Activated T-cell treated with anti-CD3 and anti-CD28 coated beads, Interleukin-2, amount 50 U/mL, for 4 hours (primary cell): ENCODE data around the gene ABCA7. TPM values are rescaled to one million over a fixed set of nuclear protein-coding genes. Genes with fewer than 3 reads are reported as not detected.

Source experiments
- ATAC-seq, 2 donors: fragments of 200-7000 bp; cut with Tn5 transposase; one replicate each; pipeline ENCODE4 v1.10.0; 2021
- DNase-seq: peaks from one replicate; pipeline ENCODE4 v3.0.0-alpha.2; 2020
- H3K27me3 Mint-ChIP-seq: one replicate; pipeline ENCODE4 v1.8.0; 2021; ENCODE audit warnings: low read depth, mixed read lengths
- H3K36me3 Mint-ChIP-seq: one replicate; pipeline ENCODE4 v1.8.0; 2022; ENCODE audit warnings: mixed read lengths; ENCODE audit not compliant: insufficient read depth
- H3K4me1 Mint-ChIP-seq: one replicate; pipeline ENCODE4 v1.8.0; 2021; ENCODE audit warnings: low read depth, mixed read lengths
- H3K4me3 Mint-ChIP-seq: one replicate; pipeline ENCODE4 v1.8.0; 2021; ENCODE audit warnings: mild to moderate bottlenecking, moderate library complexity, mixed read lengths
- H3K9me3 Mint-ChIP-seq: one replicate; pipeline ENCODE4 v1.8.0; 2021; ENCODE audit warnings: mixed read lengths
- total RNA-seq, 3 donors: library from RNA; stranded (reverse); gene quantifications; one replicate each; pipeline ENCODE4 v1.2.1, GENCODE V29; 2021

ABCA7 gene
- total RNA-seq, 3 donors from 2014 or later, result 7.1 to 8.7 (median 8.6) TPM

- no peak for ATAC-seq
- Mint-ChIP-seq H3K4me1 (peaks cover 54% of the 10 kb centered on the region), H3K4me3 (no peak overlapping the region), H3K9me3 (no peaks in the 10 kb centered on the region), H3K27me3 (no peaks in the 10 kb centered on the region), H3K36me3 (peaks cover 23% of the 10 kb centered on the region)
- no peak for DNase-seq
These were observed 43.3 kb downstream of the ABCA7 start for GRCh38 chr19:1082928-1083816.

GRCh38 chr19:1084024-1084868 lies 44.3 kb downstream of the ABCA7 start:
- no peak for DNase-seq
- Mint-ChIP-seq H3K4me3 (no peak overlapping the region), H3K27me3 (no peaks in the 10 kb centered on the region), H3K9me3 (no peaks in the 10 kb centered on the region), H3K36me3 (peaks cover 23% of the 10 kb centered on the region), H3K4me1 (peaks cover 58% of the 10 kb centered on the region)
- no peak for ATAC-seq

- no peak overlapping the region for H3K4me3 Mint-ChIP-seq
- no peaks in the 10 kb centered on the region for H3K9me3 Mint-ChIP-seq
- DNase-seq (no peak), ATAC-seq (no peak)
- H3K27me3 Mint-ChIP-seq, result no peaks in the 10 kb centered on the region
- peaks cover 52% of the 10 kb centered on the region for H3K4me1 Mint-ChIP-seq
- H3K36me3 Mint-ChIP-seq, result peaks cover 21% of the 10 kb centered on the region
These were observed 45.2 kb downstream of the ABCA7 start for GRCh38 chr19:1085053-1085658.

GRCh38 chr19:1085676-1086442 lies 46.0 kb downstream of the ABCA7 start:
- DNase-seq, result no peak
- no peak overlapping the region for H3K4me3 Mint-ChIP-seq
- no peak for ATAC-seq
- H3K27me3 Mint-ChIP-seq, result no peaks in the 10 kb centered on the region
- peaks cover 19% of the 10 kb centered on the region for H3K36me3 Mint-ChIP-seq
- H3K9me3 Mint-ChIP-seq, result no peaks in the 10 kb centered on the region
- H3K4me1 Mint-ChIP-seq, result peaks cover 48% of the 10 kb centered on the region

GRCh38 chr19:1086613-1087012 lies 46.7 kb downstream of the ABCA7 start:
- H3K4me3 Mint-ChIP-seq, result no peak overlapping the region
- ATAC-seq (no peak), DNase-seq (no peak)
- peaks cover 18% of the 10 kb centered on the region for H3K36me3 Mint-ChIP-seq
- no peaks in the 10 kb centered on the region for H3K9me3 Mint-ChIP-seq
- H3K4me1 Mint-ChIP-seq, result peaks cover 46% of the 10 kb centered on the region
- H3K27me3 Mint-ChIP-seq, result no peaks in the 10 kb centered on the region

- Mint-ChIP-seq H3K9me3 (no peaks in the 10 kb centered on the region), H3K36me3 (peaks cover 18% of the 10 kb centered on the region), H3K4me1 (peaks cover 42% of the 10 kb centered on the region), H3K27me3 (no peaks in the 10 kb centered on the region), H3K4me3 (peak overlapping the region; percentile 19)
- peak; percentile 13 to 28 for ATAC-seq
- DNase-seq, result no peak
These were observed 48.0 kb downstream of the ABCA7 start for GRCh38 chr19:1087813-1088415.

- H3K36me3 Mint-ChIP-seq, result peaks cover 18% of the 10 kb centered on the region
- H3K9me3 Mint-ChIP-seq, result no peaks in the 10 kb centered on the region
- H3K4me3 Mint-ChIP-seq, result peak overlapping the region; percentile 19
- DNase-seq, result no peak
- H3K4me1 Mint-ChIP-seq, result peaks cover 47% of the 10 kb centered on the region
- ATAC-seq, result peak in 1 of 2 donors; percentile 6
- no peaks in the 10 kb centered on the region for H3K27me3 Mint-ChIP-seq
These were observed 48.6 kb downstream of the ABCA7 start for GRCh38 chr19:1088416-1089010.

GRCh38 chr19:1089126-1089771 lies 49.3 kb downstream of the ABCA7 start:
- no peaks in the 10 kb centered on the region for H3K27me3 Mint-ChIP-seq
- ATAC-seq, result no peak
- H3K4me3 Mint-ChIP-seq, result no peak overlapping the region
- DNase-seq, result no peak
- H3K4me1 Mint-ChIP-seq, result peaks cover 47% of the 10 kb centered on the region
- H3K36me3 Mint-ChIP-seq, result peaks cover 15% of the 10 kb centered on the region
- no peaks in the 10 kb centered on the region for H3K9me3 Mint-ChIP-seq

- Mint-ChIP-seq H3K4me3 (no peak overlapping the region), H3K9me3 (no peaks in the 10 kb centered on the region), H3K4me1 (peaks cover 48% of the 10 kb centered on the region), H3K36me3 (peaks cover 15% of the 10 kb centered on the region), H3K27me3 (no peaks in the 10 kb centered on the region)
- no peak for ATAC-seq
- DNase-seq, result no peak
These were observed 50.0 kb downstream of the ABCA7 start for GRCh38 chr19:1089891-1090290.

GRCh38 chr19:1090731-1091543 lies 51.0 kb downstream of the ABCA7 start:
- H3K4me3 Mint-ChIP-seq, result no peak overlapping the region
- H3K36me3 Mint-ChIP-seq, result peaks cover 7% of the 10 kb centered on the region
- ATAC-seq (peak in 1 of 2 donors; percentile 11), DNase-seq (no peak)
- peaks cover 50% of the 10 kb centered on the region for H3K4me1 Mint-ChIP-seq
- H3K9me3 Mint-ChIP-seq, result no peaks in the 10 kb centered on the region
- H3K27me3 Mint-ChIP-seq, result no peaks in the 10 kb centered on the region

GRCh38 chr19:1091544-1092175 lies 51.8 kb downstream of the ABCA7 start:
- ATAC-seq (no peak), DNase-seq (no peak)
- Mint-ChIP-seq H3K27me3 (no peaks in the 10 kb centered on the region), H3K9me3 (no peaks in the 10 kb centered on the region), H3K4me3 (no peak overlapping the region), H3K36me3 (peaks cover 7% of the 10 kb centered on the region), H3K4me1 (peaks cover 52% of the 10 kb centered on the region)

GRCh38 chr19:1093330-1093729 lies 53.4 kb downstream of the ABCA7 start:
- peaks cover 3% of the 10 kb centered on the region for H3K36me3 Mint-ChIP-seq
- DNase-seq (no peak), ATAC-seq (no peak)
- H3K4me3 Mint-ChIP-seq, result peak overlapping the region; percentile 92
- no peaks in the 10 kb centered on the region for H3K9me3 Mint-ChIP-seq
- H3K4me1 Mint-ChIP-seq, result peaks cover 48% of the 10 kb centered on the region
- H3K27me3 Mint-ChIP-seq, result no peaks in the 10 kb centered on the region
